ENCODE measurements around the gene LRRC32.
"Not testable (repeated sequence)": the region's sequence is repeated elsewhere in the genome, so short reads cannot be mapped to it uniquely, and the experiment has no call there.

Gene LRRC32

GRCh38 chr11:76610371-76610770 is 60.2 kb downstream of the LRRC32 start:
- no peak overlapping the region for H3K4me3 ChIP-seq (ENCODE audit: low read length)
- H3K9me3 ChIP-seq (replicated peaks; ENCODE audit: low read length), result no peaks in the 10 kb centered on the region
- H3K36me3 ChIP-seq (ENCODE audit: insufficient read depth, low read length), result no peaks in the 10 kb centered on the region
- peaks cover 23% of the 10 kb centered on the region for H3K27me3 ChIP-seq (ENCODE audit: control insufficient read depth, insufficient read depth, low read length)
- H3K4me2 ChIP-seq (ENCODE audit: low read length), result no peak overlapping the region
- no peak overlapping the region for H3K9ac ChIP-seq (ENCODE audit: low read depth, low read length)
- peaks cover 3% of the 10 kb centered on the region for H3K4me1 ChIP-seq (ENCODE audit: control insufficient read depth, insufficient read depth, low read length)

GRCh38 chr11:76609736-76610370 is 60.7 kb downstream of the LRRC32 start:
- H3K4me1 ChIP-seq (ENCODE audit: control insufficient read depth, insufficient read depth, low read length), result peaks cover 5% of the 10 kb centered on the region
- no peak overlapping the region for H3K4me3 ChIP-seq (ENCODE audit: low read length)
- H3K4me2 ChIP-seq (ENCODE audit: low read length), result no peak overlapping the region
- no peaks in the 10 kb centered on the region for H3K9me3 ChIP-seq (replicated peaks; ENCODE audit: low read length)
- no peak overlapping the region for H3K9ac ChIP-seq (ENCODE audit: low read depth, low read length)
- no peaks in the 10 kb centered on the region for H3K36me3 ChIP-seq (ENCODE audit: insufficient read depth, low read length)
- peaks cover 25% of the 10 kb centered on the region for H3K27me3 ChIP-seq (ENCODE audit: control insufficient read depth, insufficient read depth, low read length)

GRCh38 chr11:76608879-76609460 is 61.6 kb downstream of the LRRC32 start:
- H3K27me3 ChIP-seq (ENCODE audit: control insufficient read depth, insufficient read depth, low read length), result peaks cover 32% of the 10 kb centered on the region
- not testable (repeated sequence) for H3K9ac ChIP-seq (ENCODE audit: low read depth, low read length); H3K36me3 ChIP-seq (ENCODE audit: insufficient read depth, low read length); H3K4me2 ChIP-seq (ENCODE audit: low read length); H3K9me3 ChIP-seq (replicated peaks; ENCODE audit: low read length); H3K4me3 ChIP-seq (ENCODE audit: low read length); H3K4me1 ChIP-seq (ENCODE audit: control insufficient read depth, insufficient read depth, low read length)

DNA sequence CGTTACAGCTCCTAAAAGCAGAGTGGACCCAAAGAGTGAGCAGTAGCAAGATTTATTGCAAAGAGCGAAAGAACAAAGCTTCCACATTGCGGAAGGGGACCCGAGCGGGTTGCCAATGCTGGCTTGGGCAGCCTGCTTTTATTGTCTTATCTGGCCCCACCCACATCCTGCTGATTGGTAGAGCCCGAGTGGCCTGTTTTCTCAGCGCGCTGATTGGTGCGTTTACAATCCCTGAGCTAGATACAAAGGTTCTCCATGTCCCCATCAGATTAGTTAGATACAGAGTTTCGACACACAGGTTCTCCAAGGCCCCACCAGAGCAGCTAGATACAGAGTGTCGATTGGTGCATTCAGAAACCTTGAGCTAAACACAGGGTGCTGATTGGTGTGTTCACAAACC is 62.3 kb downstream of the LRRC32 start:
- H3K9me3 ChIP-seq (replicated peaks; ENCODE audit: low read length); H3K9ac ChIP-seq (ENCODE audit: low read depth, low read length); H3K36me3 ChIP-seq (ENCODE audit: insufficient read depth, low read length); H3K4me2 ChIP-seq (ENCODE audit: low read length); H3K4me1 ChIP-seq (ENCODE audit: control insufficient read depth, insufficient read depth, low read length); H3K4me3 ChIP-seq (ENCODE audit: low read length): not testable (repeated sequence)
- H3K27me3 ChIP-seq (ENCODE audit: control insufficient read depth, insufficient read depth, low read length), result peaks cover 35% of the 10 kb centered on the region

All from skeletal muscle satellite cell (primary cell).